ENCODE measurements around the gene BCL2L14. TPM values are rescaled to one million over a fixed set of nuclear protein-coding genes. Genes with fewer than 3 reads are reported as not detected.

Gene BCL2L14
- total and polyA plus RNA-seq, 8 donors, result 2.6 to 32.7 (median 16.4) TPM

GRCh38 chr12:12126551-12126950 is 55.8 kb downstream of the BCL2L14 start:
- DNase-seq, result no peak
- no peaks in the 10 kb centered on the region for H3K9me3 ChIP-seq
- no peaks in the 10 kb centered on the region for H3K4me1 ChIP-seq
- 80 to 83% (median 81%) methylated on average over 4 of the region's 4 CpGs for WGBS, 5 donors
- H3K36me3 ChIP-seq, result peaks cover 0 to 95% (median 82%) of the 10 kb centered on the region in 4 donors
- H3K4me3 ChIP-seq, result no peak overlapping the region
- no peak for TF ChIP-seq POLR2A (IDR thresholded peaks at IDR 0.05)
- no peak for TF ChIP-seq CTCF (IDR thresholded peaks at IDR 0.05)
- no peak for TF ChIP-seq POLR2AphosphoS5 (IDR thresholded peaks at IDR 0.05)
- no peak for TF ChIP-seq EP300 (IDR thresholded peaks at IDR 0.05)
- H3K27ac ChIP-seq, result no peak overlapping the region
- intact Hi-C loops (cut with DNase I; ENCODE audit: low total_unique reads), result no loop called here
- no peaks in the 10 kb centered on the region for H3K27me3 ChIP-seq

- no peak for TF ChIP-seq POLR2AphosphoS5 (IDR thresholded peaks at IDR 0.05)
- no peak for TF ChIP-seq EP300 (IDR thresholded peaks at IDR 0.05)
- TF ChIP-seq CTCF (IDR thresholded peaks at IDR 0.05), result no peak
- no peak for TF ChIP-seq POLR2A (IDR thresholded peaks at IDR 0.05)
- intact Hi-C loops (cut with DNase I; ENCODE audit: low total_unique reads), result no loop called here
- H3K27ac ChIP-seq, result no peak overlapping the region
- no peak for DNase-seq
- peaks cover 0 to 91% (median 80%) of the 10 kb centered on the region in 4 donors for H3K36me3 ChIP-seq
- no peaks in the 10 kb centered on the region for H3K4me1 ChIP-seq
- H3K9me3 ChIP-seq, result no peaks in the 10 kb centered on the region
- no peak overlapping the region for H3K4me3 ChIP-seq
- no peaks in the 10 kb centered on the region for H3K27me3 ChIP-seq
- WGBS, 5 donors, result 80 to 97% (median 92%) methylated on average over 2 of the region's 2 CpGs
Measured at GRCh38 chr12:12127304-12127703, 56.6 kb downstream of the BCL2L14 start.

GRCh38 chr12:12128670-12129069 is 57.9 kb downstream of the BCL2L14 start:
- TF ChIP-seq CTCF (IDR thresholded peaks at IDR 0.05) (no peak), EP300 (IDR thresholded peaks at IDR 0.05) (no peak), POLR2AphosphoS5 (IDR thresholded peaks at IDR 0.05) (no peak), POLR2A (IDR thresholded peaks at IDR 0.05) (no peak)
- Histone ChIP-seq H3K4me3 (no peak overlapping the region), H3K4me1 (no peaks in the 10 kb centered on the region), H3K27me3 (no peaks in the 10 kb centered on the region), H3K9me3 (no peaks in the 10 kb centered on the region), H3K27ac (no peak overlapping the region), H3K36me3 (peaks cover 0 to 78% (median 70%) of the 10 kb centered on the region in 4 donors)
- DNase-seq, result no peak
- intact Hi-C loops (cut with DNase I; ENCODE audit: low total_unique reads), result no loop called here
- WGBS, 5 donors, result 70 to 86% (median 80%) methylated on average over 4 of the region's 4 CpGs

DNA sequence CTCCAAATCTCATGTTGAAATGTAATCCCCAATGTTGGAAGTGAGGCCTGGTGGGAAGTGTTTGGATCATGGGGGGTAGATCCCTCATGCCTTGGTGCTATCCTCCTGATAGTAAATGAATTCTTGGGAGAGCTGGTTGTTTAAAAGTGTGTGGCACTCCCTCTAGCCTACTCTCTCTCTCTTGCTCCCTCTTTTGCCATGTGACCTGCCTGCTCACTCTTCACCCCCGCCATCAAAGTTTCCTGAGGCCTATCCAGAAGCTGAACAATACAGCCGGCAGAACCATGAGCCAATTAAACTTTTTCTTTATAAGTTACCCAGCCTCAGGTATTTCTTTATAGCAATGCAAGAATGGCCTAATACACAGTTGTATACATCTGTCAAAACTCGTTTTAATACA is 62.5 kb downstream of the BCL2L14 start:
- WGBS, 5 donors, result 80 to 92% (median 87%) methylated on average over 3 of the region's 3 CpGs
- no peak for DNase-seq
- intact Hi-C loops (cut with DNase I; ENCODE audit: low total_unique reads), result no loop called here

More for the DNA sequence above, 62.5 kb downstream of the BCL2L14 start:
- Histone ChIP-seq H3K4me1 (no peaks in the 10 kb centered on the region), H3K4me3 (no peak overlapping the region), H3K27ac (no peak overlapping the region), H3K27me3 (no peaks in the 10 kb centered on the region), H3K9me3 (no peaks in the 10 kb centered on the region), H3K36me3 (peaks cover 0 to 55% (median 42%) of the 10 kb centered on the region in 4 donors)
- TF ChIP-seq EP300 (IDR thresholded peaks at IDR 0.05) (no peak), POLR2AphosphoS5 (IDR thresholded peaks at IDR 0.05) (no peak), CTCF (IDR thresholded peaks at IDR 0.05) (no peak), POLR2A (IDR thresholded peaks at IDR 0.05) (no peak)
